GM21360 (cell line): Measurements from ENCODE around the gene OR2H2.

Experiments used
- ATAC-seq: cut with Tn5 transposase; IDR thresholded peaks from one replicate; pipeline ENCODE4 v1.9.1; 2021; ENCODE audit warnings: mild to moderate bottlenecking, moderate library complexity; ENCODE audit not compliant: unreplicated experiment

The OR2H2 gene

DNA sequence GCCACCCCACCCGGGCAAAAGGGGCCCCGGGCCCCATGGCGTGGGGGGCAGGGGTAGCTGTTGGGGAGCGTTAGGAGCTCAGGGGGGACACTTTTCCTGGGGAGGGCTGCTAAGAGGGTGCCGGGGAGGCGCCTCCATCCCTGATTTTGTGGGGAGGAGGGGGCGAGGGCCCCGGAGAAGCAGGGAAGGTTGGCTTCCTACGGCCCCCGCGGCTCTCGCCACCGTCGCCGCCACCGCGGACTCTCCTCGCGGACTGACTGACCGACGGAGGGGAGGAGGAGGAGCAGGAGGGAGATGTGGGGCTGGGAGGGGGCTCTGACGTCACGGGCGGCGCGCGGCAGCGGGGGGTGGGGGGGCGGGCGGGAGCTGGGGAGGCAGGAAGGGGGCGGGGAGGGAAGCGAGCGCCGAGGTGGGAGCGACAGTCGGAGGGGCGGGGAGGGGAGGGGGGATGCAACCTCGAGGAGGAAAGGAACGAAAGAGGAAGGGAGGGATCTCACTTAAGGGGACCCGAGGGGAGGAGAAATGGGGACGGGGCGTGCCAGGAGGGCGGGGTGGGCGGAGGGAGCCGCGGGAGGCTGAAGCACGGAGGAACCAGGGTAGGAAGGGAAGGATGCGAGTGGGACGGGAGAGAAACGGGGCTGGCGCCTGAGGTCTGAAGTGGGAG lies 43.0 kb downstream of the OR2H2 start:
- ATAC-seq, result no peak

DNA sequence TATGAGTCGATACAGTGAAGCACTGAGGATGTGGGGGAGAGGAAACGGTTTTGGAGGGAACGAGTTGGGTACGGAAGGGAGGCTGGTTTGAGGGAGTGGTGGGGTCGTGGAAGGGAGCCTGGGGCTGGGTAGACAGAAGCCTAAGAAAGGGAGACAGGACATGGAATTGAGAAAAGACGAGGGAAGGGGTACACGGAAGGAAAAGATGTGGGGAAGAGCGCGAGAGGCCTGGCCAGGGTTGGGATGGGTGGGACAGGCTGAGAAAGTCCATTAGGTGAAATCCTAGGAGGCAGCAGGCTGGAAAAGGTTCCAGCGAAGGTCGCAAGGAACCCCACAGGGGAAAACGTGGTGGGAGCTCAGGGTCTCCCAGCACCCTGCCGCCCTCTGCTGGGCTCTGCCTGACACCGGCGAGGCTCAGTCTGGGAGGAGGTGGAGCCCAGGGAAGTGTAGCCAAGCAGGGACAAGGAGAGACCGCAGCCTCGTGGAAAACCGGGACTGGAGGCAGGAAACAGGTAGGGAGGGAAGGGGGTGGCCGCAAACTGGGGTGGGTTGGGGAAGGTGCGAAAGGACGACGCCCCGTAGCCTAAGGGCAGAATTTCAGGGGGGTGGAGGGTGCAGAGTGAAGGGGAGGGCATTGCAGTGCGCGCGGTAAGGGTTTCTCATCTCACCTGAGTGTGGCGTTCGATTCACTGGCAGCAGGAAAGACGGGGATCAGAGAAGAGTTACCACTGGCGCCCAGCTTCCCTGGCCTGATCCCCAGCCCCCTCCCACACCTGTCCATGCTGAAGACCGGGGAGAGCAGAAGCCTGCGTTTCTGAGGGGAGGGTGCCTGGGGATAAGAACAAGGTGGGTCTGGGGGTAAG lies 43.7 kb downstream of the OR2H2 start:
- no peak for ATAC-seq

DNA sequence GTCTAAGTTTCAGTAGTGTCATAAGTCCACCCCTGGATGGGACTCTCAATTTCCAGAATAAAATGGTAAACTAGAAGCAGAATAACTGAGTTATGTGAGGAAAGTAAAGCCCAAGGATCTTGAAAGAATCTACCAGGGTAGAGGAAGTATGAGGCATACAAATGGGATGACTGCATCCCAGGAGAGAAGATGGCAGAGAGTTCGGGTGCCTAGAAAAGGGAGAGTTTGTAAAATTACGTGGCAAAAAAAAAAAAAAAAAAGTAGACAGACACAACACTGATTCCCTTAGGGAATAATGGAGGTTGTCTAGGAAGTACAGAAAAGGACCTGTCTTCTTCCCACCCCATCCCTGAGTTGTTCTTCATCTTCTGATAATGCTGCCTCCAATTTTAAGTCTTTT lies 44.6 kb downstream of the OR2H2 start:
- no peak for ATAC-seq

DNA sequence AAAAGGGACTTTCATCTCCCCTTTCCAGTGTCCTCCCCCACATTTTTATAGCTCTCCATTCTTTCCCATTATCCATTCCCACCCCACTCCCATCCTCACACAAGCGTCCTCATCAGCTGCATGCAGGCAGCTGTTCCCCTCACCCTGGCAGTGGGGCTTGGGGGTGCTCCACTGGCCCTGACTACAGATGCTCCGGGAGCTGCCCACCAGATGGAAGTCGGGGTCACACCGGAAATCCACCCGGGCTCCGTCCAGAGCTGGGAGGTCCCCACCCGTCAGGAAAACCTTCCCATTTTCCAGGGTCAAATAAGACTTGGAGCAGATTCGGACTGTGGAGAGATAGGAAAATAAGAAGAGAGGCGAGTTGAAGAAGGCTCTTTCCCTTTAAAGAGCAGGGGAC lies 45.4 kb downstream of the OR2H2 start:
- ATAC-seq, result no peak

DNA sequence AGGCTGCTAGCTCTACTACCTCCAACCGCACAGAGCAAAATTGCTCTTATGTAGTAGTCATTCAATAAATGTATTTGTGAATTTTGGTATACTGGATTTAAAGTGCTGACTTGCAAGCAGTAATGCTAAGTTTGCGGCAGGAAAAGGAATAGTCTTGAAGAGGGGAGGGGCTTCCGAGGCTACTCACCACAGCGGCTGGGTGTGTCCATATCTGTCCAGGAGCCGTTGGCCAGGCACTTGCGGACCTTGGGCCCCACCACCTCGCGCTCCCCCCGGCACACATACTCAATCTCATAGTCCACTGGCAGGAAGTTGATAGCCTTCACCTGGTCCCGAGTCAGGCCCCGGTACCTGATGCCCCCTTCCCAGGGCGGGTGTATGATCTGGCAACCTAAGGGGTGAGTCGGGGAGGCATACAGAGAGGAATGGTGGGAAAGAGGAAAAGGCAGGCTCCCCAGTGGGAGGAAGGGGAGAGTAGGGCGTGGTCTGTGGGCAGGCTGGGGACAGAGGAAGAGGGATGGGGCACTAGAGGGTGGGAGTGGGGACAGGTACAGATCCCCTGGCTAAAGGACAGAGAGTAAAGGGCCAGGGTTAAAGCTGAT lies 46.4 kb downstream of the OR2H2 start:
- ATAC-seq, result no peak

DNA sequence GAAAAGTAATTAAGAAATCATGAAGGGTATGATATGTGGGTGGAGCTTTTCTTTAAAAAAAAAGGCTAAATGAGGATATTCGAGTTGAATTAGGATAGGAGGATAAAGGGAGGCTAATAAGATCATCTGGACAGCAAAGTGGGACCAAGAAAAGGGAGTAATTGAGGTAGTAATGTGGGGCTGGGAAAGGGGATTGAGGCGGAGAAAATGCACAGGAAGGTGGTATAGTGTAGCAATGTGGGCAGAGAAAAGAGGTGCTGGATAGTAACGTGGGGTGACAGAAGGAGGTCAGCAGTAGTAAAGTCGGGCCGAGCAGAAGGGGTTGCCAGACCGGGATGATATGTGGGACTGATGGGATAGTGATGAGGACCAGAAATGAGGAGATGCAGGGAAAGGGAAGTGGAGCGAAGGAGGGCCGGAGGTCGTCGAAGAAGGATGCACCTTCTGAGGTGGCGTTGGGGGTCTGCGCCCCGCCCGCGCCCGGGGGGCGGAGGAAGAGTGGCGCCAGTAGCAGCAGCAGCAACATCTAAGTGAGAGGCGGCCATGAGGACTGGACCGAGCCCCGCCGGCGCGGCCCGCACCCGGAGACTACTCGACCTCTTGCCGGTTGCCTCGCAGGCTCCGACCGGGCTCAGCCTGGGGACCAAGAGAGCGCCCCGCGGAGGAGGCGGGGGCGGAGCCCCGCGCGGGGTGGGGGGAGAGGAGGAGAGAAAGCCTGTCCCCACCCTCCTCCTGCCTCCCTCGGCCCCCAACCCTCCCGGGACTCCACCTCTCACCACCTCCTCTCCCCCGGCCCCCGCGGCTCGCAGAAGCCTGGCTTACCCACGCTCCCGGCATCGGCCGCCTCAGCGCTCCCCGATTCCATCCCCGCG lies 47.2 kb downstream of the OR2H2 start:
- ATAC-seq, result peak; percentile 28

DNA sequence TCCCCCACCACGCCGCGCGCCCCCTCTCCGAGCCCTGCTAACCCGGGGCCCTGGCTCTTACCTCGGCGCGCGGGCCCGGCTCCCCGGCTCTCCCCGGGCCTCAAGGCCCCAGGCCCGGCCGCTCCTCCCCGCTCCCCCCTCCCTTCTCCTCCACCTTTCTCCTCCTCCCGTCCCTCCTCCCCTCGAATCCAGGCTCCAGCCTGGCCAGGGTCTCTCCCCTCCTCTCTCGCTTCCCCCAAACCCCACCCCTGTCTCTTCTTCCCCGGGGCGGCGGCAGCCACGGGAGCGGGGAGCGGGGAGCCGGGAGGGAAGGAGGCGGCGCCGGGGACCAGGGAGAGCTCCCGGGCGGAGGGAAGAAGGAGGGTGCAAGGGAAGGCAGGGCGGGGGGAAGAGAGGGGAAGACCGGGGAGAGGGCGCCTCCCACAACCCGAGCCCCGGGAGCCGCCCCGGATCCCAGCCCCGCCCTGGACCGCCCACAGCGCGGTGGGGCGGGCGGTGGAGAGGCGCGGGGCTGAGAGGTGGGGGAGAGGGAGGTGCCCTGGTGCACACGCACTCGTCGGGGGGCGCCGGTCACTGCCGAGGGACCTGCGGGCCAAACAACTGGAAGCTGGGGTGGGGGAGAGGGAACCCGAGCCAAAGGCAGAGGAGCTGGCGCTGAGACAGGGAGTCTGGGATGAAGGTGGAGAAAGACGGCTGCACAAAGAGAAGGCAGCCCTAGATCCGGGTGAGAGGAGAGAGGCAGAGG lies 48.0 kb downstream of the OR2H2 start, which contains the start of gene GABBR1:
GABBR1 (minus strand) TSS at position 395 of the 745 bp plus-strand sequence. CDS start 798 bp downstream, outside the sequence.
- ATAC-seq, result peak; percentile 64

DNA sequence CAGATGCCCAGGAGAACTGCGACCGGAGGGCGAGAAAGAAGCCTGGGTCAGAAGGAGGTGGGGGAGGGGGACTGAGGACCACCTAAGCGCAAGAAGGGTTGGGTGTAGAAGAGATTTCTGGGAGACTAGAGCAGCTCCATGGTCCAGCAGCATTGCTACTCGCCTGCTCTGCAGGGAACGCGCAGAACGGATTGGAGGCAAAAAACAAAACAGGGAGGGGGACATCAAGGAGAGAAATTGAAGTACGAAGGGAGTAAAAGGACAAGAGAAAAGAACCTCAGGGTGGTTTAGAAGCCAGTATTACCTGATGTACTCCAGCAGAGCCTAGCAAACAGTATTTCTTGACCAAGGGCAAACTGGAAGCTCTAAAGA lies 48.6 kb downstream of the OR2H2 start:
- ATAC-seq, result peak; percentile 12

DNA sequence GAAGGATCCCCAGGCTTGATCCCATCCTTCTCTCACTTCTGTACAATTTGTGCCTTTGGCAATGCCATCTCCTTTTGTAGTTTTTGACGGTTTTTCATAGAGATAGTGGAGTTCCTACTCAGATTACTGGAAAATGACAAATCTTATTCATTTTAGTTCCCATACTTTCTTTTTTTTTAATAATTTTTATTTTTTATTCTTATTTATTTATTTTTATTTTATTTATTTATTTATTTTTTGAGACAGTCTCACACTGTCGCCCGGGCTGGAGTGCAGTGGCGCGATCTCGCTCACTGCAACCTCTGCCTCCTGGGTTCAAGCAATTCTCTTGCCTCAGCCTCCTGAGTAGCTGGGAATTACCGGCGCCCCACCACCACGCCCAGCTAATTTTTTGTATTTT lies 52.3 kb downstream of the OR2H2 start:
- no peak for ATAC-seq
